Mesodermal cell (in vitro differentiated cells): ENCODE measurements around the gene AKAP7.
"Not testable (repeated sequence)": the region's sequence is repeated elsewhere in the genome, so short reads cannot be mapped to it uniquely, and the experiment has no call there.

Experiments used
- H3K27ac ChIP-seq: 2 replicates; pipeline ENCODE4 v1.7.0; 2013; ENCODE audit warnings: mild to moderate bottlenecking, low read depth, low read length, moderate library complexity; ENCODE audit not compliant: severe bottlenecking
- H3K36me3 ChIP-seq: 2 replicates; pipeline ENCODE4 v1.7.1; 2013; ENCODE audit warnings: mild to moderate bottlenecking, low read length, moderate library complexity; ENCODE audit not compliant: control insufficient read depth, insufficient read depth
- H3K4me1 ChIP-seq: one replicate; pipeline ENCODE4 v1.7.1; 2013; ENCODE audit warnings: mild to moderate bottlenecking, low read length; ENCODE audit not compliant: insufficient read depth, control insufficient read depth, poor library complexity, severe bottlenecking
- H3K4me3 ChIP-seq: 2 replicates; pipeline ENCODE4 v1.7.0; 2013; ENCODE audit warnings: low read length, control low read depth, mild to moderate bottlenecking; ENCODE audit not compliant: insufficient read depth, poor library complexity, severe bottlenecking; ENCODE audit errors: extremely low read depth
- H3K9me3 ChIP-seq: 2 replicates; pipeline ENCODE4 v1.7.1; 2013; ENCODE audit warnings: mild to moderate bottlenecking, low read length, moderate library complexity; ENCODE audit not compliant: control insufficient read depth
- WGBS, 2 experiments: methylation state at CpG; one replicate each; pipeline ENCODE4 v1.1.5; 2013; ENCODE audit warnings: missing lambda C conversion rate in 2 of 2; ENCODE audit not compliant: insufficient coverage in 2 of 2; 5-methylcytosine and 5-hydroxymethylcytosine counted together

The AKAP7 gene

DNA sequence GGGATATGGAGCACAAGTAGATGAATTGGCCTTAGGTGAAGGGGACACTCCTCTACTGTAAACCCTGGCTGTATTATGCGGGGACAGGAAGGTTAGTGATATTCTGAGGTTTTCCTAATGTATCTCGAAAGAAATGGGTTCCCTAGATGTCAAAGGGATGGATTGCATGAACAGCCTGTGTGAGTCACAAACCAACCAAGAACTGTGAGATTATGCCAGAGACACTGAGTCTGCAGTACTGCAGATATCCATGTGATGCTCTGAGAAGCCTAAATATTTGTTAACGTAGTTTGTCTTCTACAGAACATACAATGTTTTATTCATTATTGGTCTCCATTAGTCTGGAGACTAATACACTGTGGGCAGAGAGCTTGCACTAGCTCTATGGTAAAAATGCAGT lies 182.2 kb downstream of the AKAP7 start:
- H3K9me3 ChIP-seq, result no peaks in the 10 kb centered on the region

DNA sequence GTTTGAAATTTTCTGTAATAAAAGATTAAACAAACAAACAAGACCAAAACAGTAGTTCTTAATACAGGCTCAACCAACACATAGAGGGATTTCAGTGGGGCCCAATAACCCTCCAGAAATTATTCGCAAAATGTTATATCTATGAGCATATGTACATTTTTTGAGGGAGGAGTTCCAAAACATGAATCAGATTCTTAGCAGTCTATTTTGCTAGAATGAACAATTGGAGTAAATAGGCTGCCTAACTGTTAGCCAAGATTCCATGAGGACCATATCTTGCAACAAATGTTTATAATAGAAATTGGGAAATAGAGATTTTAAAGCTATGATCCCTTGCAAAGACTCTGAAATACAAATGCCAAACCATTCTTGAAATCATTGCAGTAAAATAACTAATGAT lies 186.3 kb downstream of the AKAP7 start:
- Histone ChIP-seq H3K27ac (no peak overlapping the region), H3K4me3 (no peak overlapping the region), H3K9me3 (no peaks in the 10 kb centered on the region), H3K4me1 (no peaks in the 10 kb centered on the region), H3K36me3 (no peaks in the 10 kb centered on the region)
- 100% methylated on average over 1 of the region's 1 CpG; no CpG with 5 or more reads in 1 of the 2 experiments for WGBS, 2 experiments

More for the DNA sequence above, 182.2 kb downstream of the AKAP7 start:
- Histone ChIP-seq H3K4me3 (no peak overlapping the region), H3K36me3 (no peaks in the 10 kb centered on the region), H3K4me1 (no peaks in the 10 kb centered on the region), H3K27ac (no peak overlapping the region)
- 93 to 100% methylated on average over 1 to 2 of the region's 3 CpGs for WGBS, 2 experiments

DNA sequence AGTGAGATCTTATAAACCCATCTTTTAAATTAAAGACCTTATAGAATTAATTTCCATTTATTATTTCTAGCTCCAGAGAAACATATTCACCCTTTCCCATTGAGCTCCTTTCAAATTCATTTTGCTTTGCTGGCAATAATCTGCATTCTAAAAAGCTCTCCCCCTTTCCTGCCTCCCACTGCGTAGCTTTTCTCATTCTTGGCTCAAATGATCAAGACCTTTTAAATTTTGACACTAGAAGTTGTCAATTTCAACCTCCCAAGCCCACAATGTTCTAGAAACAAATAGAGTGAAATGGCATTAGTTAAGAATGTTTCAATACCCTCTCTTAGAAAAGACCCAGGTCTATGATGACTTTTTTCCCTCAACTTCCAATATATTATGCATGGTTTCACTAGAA lies 186.9 kb downstream of the AKAP7 start:
- no CpG with 5 or more reads among the region's 1 CpG for WGBS, 2 experiments
- H3K36me3 ChIP-seq, result no peaks in the 10 kb centered on the region
- no peaks in the 10 kb centered on the region for H3K4me1 ChIP-seq
- no peak overlapping the region for H3K4me3 ChIP-seq
- no peaks in the 10 kb centered on the region for H3K9me3 ChIP-seq
- no peak overlapping the region for H3K27ac ChIP-seq

DNA sequence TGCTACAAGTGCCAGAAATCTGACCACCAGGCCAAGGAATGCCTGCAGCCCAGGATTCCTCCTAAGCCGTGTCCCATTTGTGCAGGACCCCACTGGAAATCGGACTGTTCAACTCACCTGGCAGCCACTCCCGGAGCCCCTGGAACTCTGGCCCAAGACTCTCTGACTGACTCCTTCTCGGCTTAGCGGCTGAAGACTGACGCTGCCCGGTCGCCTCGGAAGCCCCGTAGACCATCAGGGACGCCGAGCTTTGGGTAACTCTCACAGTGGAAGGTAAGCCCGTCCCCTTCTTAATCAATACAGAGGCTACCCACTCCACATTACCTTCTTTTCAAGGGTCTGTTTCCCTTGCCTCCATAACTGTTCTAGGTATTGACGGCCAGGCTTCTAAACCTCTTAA lies 190.4 kb downstream of the AKAP7 start:
- not testable (repeated sequence) for H3K4me3 ChIP-seq, H3K27ac ChIP-seq, H3K4me1 ChIP-seq, H3K36me3 ChIP-seq, H3K9me3 ChIP-seq
- 55 to 60% methylated on average over 5 to 8 of the region's 14 CpGs for WGBS, 2 experiments

DNA sequence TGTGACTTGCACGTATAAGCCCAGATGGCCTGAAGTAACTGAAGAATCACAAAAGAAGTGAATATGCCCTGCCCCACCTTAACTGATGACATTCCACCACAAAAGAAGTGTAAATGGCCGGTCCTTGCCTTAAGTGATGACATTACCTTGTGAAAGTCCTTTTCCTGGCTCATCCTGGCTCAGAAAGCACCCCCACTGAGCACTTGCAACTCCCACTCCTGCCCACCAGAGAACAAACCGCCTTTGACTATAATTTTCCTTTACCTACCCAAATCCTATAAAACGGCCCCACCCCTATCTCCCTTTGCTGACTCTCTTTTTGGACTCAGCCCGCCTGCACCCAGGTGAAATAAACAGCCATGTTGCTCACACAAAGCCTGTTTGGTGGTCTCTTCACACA lies 193.5 kb downstream of the AKAP7 start:
- H3K36me3 ChIP-seq, H3K4me1 ChIP-seq, H3K27ac ChIP-seq, H3K4me3 ChIP-seq, H3K9me3 ChIP-seq: not testable (repeated sequence)
- no CpG with 5 or more reads among the region's 5 CpGs for WGBS, 2 experiments

DNA sequence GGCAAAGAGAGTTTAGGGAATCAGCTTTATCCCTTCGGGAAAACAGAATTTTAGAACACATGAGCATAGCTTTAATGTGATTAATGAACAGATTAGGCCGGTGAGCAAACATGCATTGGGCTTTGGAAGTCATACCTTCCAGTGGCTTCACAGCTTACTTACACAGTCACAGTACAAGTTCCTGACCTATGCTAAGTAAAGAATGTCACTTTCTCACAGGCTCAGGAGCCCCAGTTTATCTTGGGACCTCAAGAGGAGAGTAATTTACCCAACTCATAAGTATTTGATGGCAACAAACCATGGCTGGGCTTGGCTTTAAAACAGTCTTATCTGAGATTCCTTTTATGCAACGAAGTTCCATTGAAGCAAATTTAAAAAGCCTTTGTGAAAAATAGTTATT lies 195.9 kb downstream of the AKAP7 start:
- no peaks in the 10 kb centered on the region for H3K4me1 ChIP-seq
- H3K36me3 ChIP-seq, result no peaks in the 10 kb centered on the region
- WGBS, 2 experiments, result 80 to 94% methylated on average over 1 to 2 of the region's 3 CpGs
- H3K9me3 ChIP-seq, result no peaks in the 10 kb centered on the region
- no peak overlapping the region for H3K4me3 ChIP-seq
- no peak overlapping the region for H3K27ac ChIP-seq

DNA sequence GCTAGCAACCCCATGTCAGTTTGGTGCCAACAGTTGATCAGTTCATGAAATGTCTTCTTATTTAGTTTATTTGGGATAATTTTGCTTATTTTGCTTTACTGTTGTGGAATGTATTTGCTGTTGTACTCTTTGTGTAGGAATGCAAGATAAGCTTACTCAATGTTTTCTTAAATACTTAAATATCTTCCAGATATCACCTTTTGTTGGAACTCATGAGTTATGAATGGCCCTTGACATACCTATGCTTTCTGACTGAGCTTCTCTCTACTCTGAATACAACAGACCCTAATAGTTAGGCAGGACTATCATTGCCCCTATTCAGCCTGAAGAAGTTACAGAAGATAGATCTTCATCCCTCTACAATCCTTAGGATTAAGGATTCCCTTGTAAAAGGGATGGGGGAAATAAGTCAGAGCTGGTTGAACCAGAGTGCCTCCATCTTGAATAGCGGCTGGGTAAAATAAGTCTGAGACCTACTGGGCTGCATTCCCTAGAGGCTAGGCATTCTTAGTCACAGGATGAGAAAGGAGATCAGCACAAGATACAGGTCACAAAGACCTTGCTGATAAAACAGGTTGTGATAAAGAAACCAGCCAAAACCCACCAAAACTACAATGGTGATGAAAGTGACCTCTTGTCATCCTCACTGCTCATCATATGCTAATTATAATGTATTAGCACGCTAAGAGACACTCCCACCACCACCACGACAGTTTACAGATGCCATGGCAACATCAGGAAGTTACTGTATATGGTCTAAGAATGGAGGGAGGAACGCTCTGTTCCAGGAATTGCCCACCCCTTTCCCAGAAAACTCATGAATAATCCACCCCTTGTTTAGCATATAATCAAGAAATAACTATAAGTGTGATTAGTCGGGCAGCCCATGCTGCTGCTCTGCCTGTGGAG lies 196.9 kb downstream of the AKAP7 start:
- Histone ChIP-seq H3K36me3 (no peaks in the 10 kb centered on the region), H3K9me3 (no peaks in the 10 kb centered on the region), H3K27ac (no peak overlapping the region), H3K4me1 (no peaks in the 10 kb centered on the region), H3K4me3 (no peak overlapping the region)
- 75 to 83% methylated on average over 1 of the region's 5 CpGs for WGBS, 2 experiments
